HEK293 (cell line): ENCODE data around the gene TOMM40L.
A peak's percentile ranks its signal among the peaks of the same experiment; 100 is the strongest.

Experiments used
- CTCF ChIA-PET: fragments of 350-600 bp; formaldehyde crosslinking; extraction: SDS; loops from one replicate; lab custom pipeline; 2021; ENCODE audit warnings: antibody characterized with exemption; lab: Yijun Ruan, JAX
- POLR2A ChIA-PET: fragments of 300-600 bp; formaldehyde crosslinking; extraction: SDS; loops from one replicate; lab custom pipeline; 2020; ENCODE audit warnings: antibody characterized with exemption, inconsistent platforms; lab: Yijun Ruan, JAX
- H3K27ac ChIP-seq: fragments of 200-500 bp; sonication (Bioruptor generic); 2 replicates; pipeline ENCODE4 v1.5.1; 2014; ENCODE audit warnings: low read depth, low read length, control low read depth, inconsistent platforms; ENCODE audit errors: extremely low read depth
- H3K36me3 ChIP-seq, 2 experiments: fragments of 200-500 bp in 1 of 2; sonication (Bioruptor generic) in 1 of 2; 1 replicate in 1 of 2; 2 replicates in 1 of 2; pipeline ENCODE4 v1.5.1; 2014 to 2017; ENCODE audit warnings: inconsistent platforms in 2 of 2, low read length in 2 of 2; ENCODE audit not compliant: control insufficient read depth in 2 of 2, insufficient read depth in 1 of 2
- H3K4me1 ChIP-seq: fragments of 200-500 bp; sonication (Bioruptor generic); 2 replicates; pipeline ENCODE4 v1.5.1; 2014; ENCODE audit warnings: mild to moderate bottlenecking, low read length, inconsistent platforms; ENCODE audit not compliant: control insufficient read depth, insufficient read depth
- H3K4me3 ChIP-seq: 2 replicates; pipeline ENCODE4 v1.5.1; 2011; ENCODE audit warnings: low read depth, mild to moderate bottlenecking, control low read depth, low read length, moderate library complexity
- H3K9me3 ChIP-seq: fragments of 200-500 bp; sonication (Bioruptor generic); 2 replicates; pipeline ENCODE4 v1.5.1; 2014; ENCODE audit warnings: low read depth, low read length, inconsistent platforms; ENCODE audit not compliant: control insufficient read depth, insufficient read depth
- FEZF1 ChIP-seq: fragments of 450-650 bp; formaldehyde crosslinking; IDR thresholded peaks from 2 replicates; pipeline ENCODE4 v1.5.1; 2016; ENCODE audit warnings: missing biosample characterization, missing genetic modification characterization
- GFI1B ChIP-seq: fragments of 450-650 bp; formaldehyde crosslinking; IDR thresholded peaks from 2 replicates; pipeline ENCODE4 v1.5.1; 2016; ENCODE audit warnings: missing biosample characterization, missing genetic modification characterization
- GLIS2 ChIP-seq: fragments of 450-650 bp; formaldehyde crosslinking; IDR thresholded peaks from 2 replicates; pipeline ENCODE4 v1.5.1; 2016; ENCODE audit warnings: missing biosample characterization, missing genetic modification characterization
- KLF9 ChIP-seq: fragments of 450-650 bp; formaldehyde crosslinking; IDR thresholded peaks from 2 replicates; pipeline ENCODE4 v1.5.1; 2016; ENCODE audit warnings: missing biosample characterization, missing genetic modification characterization, low read depth
- RBAK ChIP-seq: fragments of 450-650 bp; formaldehyde crosslinking; IDR thresholded peaks from 2 replicates; pipeline ENCODE4 v1.5.1; 2016; ENCODE audit warnings: missing biosample characterization, missing genetic modification characterization
- SCRT2 ChIP-seq: fragments of 450-650 bp; formaldehyde crosslinking; IDR thresholded peaks from 2 replicates; pipeline ENCODE4 v1.5.1; 2016; ENCODE audit warnings: missing biosample characterization, missing genetic modification characterization
- YY1 ChIP-seq: fragments of 450-650 bp; formaldehyde crosslinking; IDR thresholded peaks from 2 replicates; pipeline ENCODE4 v1.5.1; 2018; ENCODE audit warnings: missing biosample characterization, missing genetic modification characterization
- ZNF223 ChIP-seq: fragments of 450-650 bp; formaldehyde crosslinking; IDR thresholded peaks from 2 replicates; pipeline ENCODE4 v1.5.1; 2016; ENCODE audit warnings: missing biosample characterization, missing genetic modification characterization
- ZNF239 ChIP-seq: fragments of 450-650 bp; formaldehyde crosslinking; IDR thresholded peaks from 2 replicates; pipeline ENCODE4 v1.5.1; 2016; ENCODE audit warnings: missing biosample characterization, missing genetic modification characterization
- ZNF394 ChIP-seq: fragments of 450-650 bp; formaldehyde crosslinking; IDR thresholded peaks from 2 replicates; pipeline ENCODE4 v1.5.1; 2016; ENCODE audit warnings: missing biosample characterization, missing genetic modification characterization, mild to moderate bottlenecking, moderate library complexity, borderline replicate concordance
- ZNF510 ChIP-seq: fragments of 450-650 bp; formaldehyde crosslinking; IDR thresholded peaks from 2 replicates; pipeline ENCODE4 v1.5.1; 2018; ENCODE audit warnings: mild to moderate bottlenecking, missing genetic modification characterization, missing biosample characterization; ENCODE audit not compliant: insufficient replicate concordance
- ZNF521 ChIP-seq: fragments of 450-650 bp; formaldehyde crosslinking; IDR thresholded peaks from 2 replicates; pipeline ENCODE4 v1.5.1; 2017; ENCODE audit warnings: missing biosample characterization, mild to moderate bottlenecking, missing genetic modification characterization
- ZNF560 ChIP-seq: fragments of 450-650 bp; formaldehyde crosslinking; IDR thresholded peaks from 2 replicates; pipeline ENCODE4 v1.5.1; 2017; ENCODE audit warnings: missing biosample characterization, missing genetic modification characterization, borderline replicate concordance
- ZNF626 ChIP-seq: fragments of 450-650 bp; sonication (Bioruptor Pico); formaldehyde crosslinking; IDR thresholded peaks from 2 replicates; pipeline ENCODE4 v1.5.1; 2018; ENCODE audit warnings: missing biosample characterization, missing genetic modification characterization, inconsistent platforms
- ZNF747 ChIP-seq: fragments of 450-650 bp; formaldehyde crosslinking; IDR thresholded peaks from 2 replicates; pipeline ENCODE4 v1.5.1; 2016; ENCODE audit warnings: missing biosample characterization, missing genetic modification characterization
- ZNF776 ChIP-seq: fragments of 450-650 bp; formaldehyde crosslinking; IDR thresholded peaks from 2 replicates; pipeline ENCODE4 v1.5.0; 2017; ENCODE audit warnings: missing biosample characterization, missing genetic modification characterization, borderline replicate concordance
- TF ChIP-seq, protein P1 (sequence below): fragments of 450-650 bp; formaldehyde crosslinking; IDR thresholded peaks from 2 replicates; pipeline ENCODE4; 2016; ENCODE audit warnings: missing biosample characterization, missing genetic modification characterization
- TF ChIP-seq, protein P2 (sequence below): fragments of 450-650 bp; formaldehyde crosslinking; IDR thresholded peaks from 2 replicates; pipeline ENCODE4 v1.5.1; 2016; ENCODE audit warnings: missing biosample characterization, missing genetic modification characterization
- TF ChIP-seq, protein P3 (sequence below): fragments of 450-650 bp; formaldehyde crosslinking; IDR thresholded peaks from 2 replicates; pipeline ENCODE4 v1.5.1; 2016; ENCODE audit warnings: missing biosample characterization, missing genetic modification characterization, borderline replicate concordance
- TF ChIP-seq, protein P4 (sequence below): fragments of 450-650 bp; formaldehyde crosslinking; IDR thresholded peaks from 2 replicates; pipeline ENCODE4 v1.5.1; 2017; ENCODE audit warnings: missing biosample characterization, mild to moderate bottlenecking, missing genetic modification characterization, moderate library complexity
- TF ChIP-seq, protein P5 (sequence below): fragments of 450-650 bp; formaldehyde crosslinking; IDR thresholded peaks from 2 replicates; pipeline ENCODE4 v1.5.1; 2016; ENCODE audit warnings: missing biosample characterization, missing genetic modification characterization

TOMM40L gene

DNA sequence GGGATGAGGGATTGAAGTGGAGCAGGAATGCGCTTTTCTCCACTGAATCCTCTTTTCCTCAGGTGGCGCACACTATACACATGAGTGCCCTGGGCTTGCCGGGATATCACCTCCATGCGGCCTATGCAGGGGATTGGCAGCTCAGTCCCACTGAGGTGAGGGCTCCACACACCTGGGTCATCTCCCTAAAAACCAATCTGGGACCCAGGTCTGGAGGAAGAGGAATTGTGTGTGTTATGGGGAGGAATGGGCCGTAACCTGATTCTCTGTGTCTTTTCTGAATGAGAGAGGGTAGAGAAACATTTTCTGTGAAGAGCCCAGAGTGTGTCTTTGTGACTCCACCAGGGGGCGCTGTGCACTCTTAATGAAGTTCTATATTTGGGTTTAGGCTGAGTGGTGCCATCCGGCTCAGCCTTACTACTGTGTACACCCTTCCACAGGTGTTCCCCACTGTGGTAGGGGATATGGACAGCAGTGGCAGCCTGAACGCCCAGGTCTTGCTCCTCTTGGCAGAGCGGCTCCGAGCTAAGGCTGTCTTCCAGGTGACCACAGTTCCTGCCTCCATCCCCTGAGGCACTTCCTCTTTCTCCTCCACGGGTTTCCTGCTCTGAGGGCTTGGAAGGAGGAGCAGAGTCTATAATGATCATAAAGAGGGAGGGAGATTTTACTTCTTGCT is 1.5 kb downstream of the TOMM40L start (continued):
- TF ChIP-seq, protein P1, sequence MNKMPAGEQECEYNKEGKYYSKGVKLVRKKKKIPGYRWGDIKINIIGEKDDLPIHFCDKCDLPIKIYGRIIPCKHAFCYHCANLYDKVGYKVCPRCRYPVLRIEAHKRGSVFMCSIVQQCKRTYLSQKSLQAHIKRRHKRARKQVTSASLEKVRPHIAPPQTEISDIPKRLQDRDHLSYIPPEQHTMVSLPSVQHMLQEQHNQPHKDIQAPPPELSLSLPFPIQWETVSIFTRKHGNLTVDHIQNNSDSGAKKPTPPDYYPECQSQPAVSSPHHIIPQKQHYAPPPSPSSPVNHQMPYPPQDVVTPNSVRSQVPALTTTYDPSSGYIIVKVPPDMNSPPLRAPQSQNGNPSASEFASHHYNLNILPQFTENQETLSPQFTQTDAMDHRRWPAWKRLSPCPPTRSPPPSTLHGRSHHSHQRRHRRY (tag by site-specific recombination): no peak
- peak; percentile 92 for TF ChIP-seq SCRT2 (tag by site-specific recombination)

DNA sequence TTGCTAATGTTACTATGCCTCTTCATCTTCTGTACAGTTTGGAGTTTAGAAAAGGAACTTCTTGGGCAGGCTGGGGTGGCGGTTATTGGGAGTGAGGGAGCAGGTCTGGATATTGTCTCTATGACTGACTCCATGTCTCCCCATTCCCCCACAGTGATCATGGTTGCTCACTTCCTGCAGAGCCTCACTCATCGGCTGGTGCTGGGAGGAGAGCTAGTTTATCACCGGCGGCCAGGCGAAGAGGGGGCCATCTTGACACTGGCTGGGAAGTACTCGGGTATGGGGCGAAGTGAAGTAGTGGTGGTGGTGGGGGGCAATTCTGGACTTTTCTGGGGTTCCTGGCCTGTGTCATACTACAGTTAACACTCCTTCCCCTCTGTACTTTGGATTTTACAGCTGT is 2.2 kb downstream of the TOMM40L start:
- TF ChIP-seq GFI1B (no peak), ZNF394 (tag by site-specific recombination) (no peak), ZNF521 (tag by site-specific recombination) (no peak), ZNF747 (tag by site-specific recombination) (no peak), RBAK (tag by site-specific recombination) (no peak), ZNF626 (no peak), FEZF1 (tag by site-specific recombination) (no peak), GLIS2 (tag by site-specific recombination) (no peak), KLF9 (tag by site-specific recombination) (no peak), ZNF560 (no peak), ZNF223 (tag by site-specific recombination) (no peak), YY1 (tag by site-specific recombination) (no peak), ZNF776 (tag by site-specific recombination) (no peak), ZNF239 (tag by site-specific recombination) (no peak), ZNF510 (tag by site-specific recombination) (no peak), SCRT2 (tag by site-specific recombination) (no peak)
- TF ChIP-seq, protein P2, sequence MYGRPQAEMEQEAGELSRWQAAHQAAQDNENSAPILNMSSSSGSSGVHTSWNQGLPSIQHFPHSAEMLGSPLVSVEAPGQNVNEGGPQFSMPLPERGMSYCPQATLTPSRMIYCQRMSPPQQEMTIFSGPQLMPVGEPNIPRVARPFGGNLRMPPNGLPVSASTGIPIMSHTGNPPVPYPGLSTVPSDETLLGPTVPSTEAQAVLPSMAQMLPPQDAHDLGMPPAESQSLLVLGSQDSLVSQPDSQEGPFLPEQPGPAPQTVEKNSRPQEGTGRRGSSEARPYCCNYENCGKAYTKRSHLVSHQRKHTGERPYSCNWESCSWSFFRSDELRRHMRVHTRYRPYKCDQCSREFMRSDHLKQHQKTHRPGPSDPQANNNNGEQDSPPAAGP: no peak
- TF ChIP-seq, protein P3, sequence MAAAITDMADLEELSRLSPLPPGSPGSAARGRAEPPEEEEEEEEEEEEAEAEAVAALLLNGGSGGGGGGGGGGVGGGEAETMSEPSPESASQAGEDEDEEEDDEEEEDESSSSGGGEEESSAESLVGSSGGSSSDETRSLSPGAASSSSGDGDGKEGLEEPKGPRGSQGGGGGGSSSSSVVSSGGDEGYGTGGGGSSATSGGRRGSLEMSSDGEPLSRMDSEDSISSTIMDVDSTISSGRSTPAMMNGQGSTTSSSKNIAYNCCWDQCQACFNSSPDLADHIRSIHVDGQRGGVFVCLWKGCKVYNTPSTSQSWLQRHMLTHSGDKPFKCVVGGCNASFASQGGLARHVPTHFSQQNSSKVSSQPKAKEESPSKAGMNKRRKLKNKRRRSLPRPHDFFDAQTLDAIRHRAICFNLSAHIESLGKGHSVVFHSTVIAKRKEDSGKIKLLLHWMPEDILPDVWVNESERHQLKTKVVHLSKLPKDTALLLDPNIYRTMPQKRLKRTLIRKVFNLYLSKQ (tag by site-specific recombination): no peak
- TF ChIP-seq, protein P4, sequence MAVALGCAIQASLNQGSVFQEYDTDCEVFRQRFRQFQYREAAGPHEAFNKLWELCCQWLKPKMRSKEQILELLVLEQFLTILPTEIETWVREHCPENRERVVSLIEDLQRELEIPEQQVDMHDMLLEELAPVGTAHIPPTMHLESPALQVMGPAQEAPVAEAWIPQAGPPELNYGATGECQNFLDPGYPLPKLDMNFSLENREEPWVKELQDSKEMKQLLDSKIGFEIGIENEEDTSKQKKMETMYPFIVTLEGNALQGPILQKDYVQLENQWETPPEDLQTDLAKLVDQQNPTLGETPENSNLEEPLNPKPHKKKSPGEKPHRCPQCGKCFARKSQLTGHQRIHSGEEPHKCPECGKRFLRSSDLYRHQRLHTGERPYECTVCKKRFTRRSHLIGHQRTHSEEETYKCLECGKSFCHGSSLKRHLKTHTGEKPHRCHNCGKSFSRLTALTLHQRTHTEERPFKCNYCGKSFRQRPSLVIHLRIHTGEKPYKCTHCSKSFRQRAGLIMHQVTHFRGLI (tag by site-specific recombination): no peak
- TF ChIP-seq, protein P5, sequence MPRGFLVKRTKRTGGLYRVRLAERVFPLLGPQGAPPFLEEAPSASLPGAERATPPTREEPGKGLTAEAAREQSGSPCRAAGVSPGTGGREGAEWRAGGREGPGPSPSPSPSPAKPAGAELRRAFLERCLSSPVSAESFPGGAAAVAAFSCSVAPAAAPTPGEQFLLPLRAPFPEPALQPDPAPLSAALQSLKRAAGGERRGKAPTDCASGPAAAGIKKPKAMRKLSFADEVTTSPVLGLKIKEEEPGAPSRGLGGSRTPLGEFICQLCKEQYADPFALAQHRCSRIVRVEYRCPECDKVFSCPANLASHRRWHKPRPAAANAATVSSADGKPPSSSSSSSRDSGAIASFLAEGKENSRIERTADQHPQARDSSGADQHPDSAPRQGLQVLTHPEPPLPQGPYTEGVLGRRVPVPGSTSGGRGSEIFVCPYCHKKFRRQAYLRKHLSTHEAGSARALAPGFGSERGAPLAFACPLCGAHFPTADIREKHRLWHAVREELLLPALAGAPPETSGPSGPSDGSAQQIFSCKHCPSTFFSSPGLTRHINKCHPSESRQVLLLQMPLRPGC (tag by site-specific recombination): no peak
- H3K27ac ChIP-seq: no peak overlapping the region
- H3K4me3 ChIP-seq: no peak overlapping the region
- H3K36me3 ChIP-seq: peaks cover 0 to 33% of the 10 kb centered on the region in 2 experiments; a peak in 1 of 3 replicates
- ChIA-PET CTCF (interaction anchor here (0.7 to 9.7 kb wide), 19 partner anchors 12 to 161 kb away, joined by 3 to 146 read pairs (median 7); partner anchors contain the start of genes NR1I3 and PCP4L1), POLR2A (no interaction called here)
- no peaks in the 10 kb centered on the region for H3K9me3 ChIP-seq
- H3K4me1 ChIP-seq: peaks cover 4% of the 10 kb centered on the region; the same call in 1 of the 2 replicates
